Endothelial cell of umbilical vein (primary cell): ENCODE measurements around the gene RASAL3. TPM values are rescaled to one million over a fixed set of nuclear protein-coding genes. Genes with fewer than 3 reads are reported as not detected.

Source experiments
- BruUV-seq: library from RNA; stranded (reverse); fragments of 400-500 nt; replicated peaks from 2 replicates; lab custom pipeline; 2021; lab: Mats Ljungman, UMichigan
- CTCF ChIA-PET: fragments of 300-600, 350-600 bp; sonication (Branson Sonifier 250); formaldehyde crosslinking; loops from one replicate; lab custom pipeline; 2021; ENCODE audit warnings: antibody characterized with exemption, inconsistent platforms; lab: Charles Lee
- POLR2A ChIA-PET: fragments of 300-600, 350-600 bp; sonication (Branson Sonifier 250); formaldehyde crosslinking; loops from one replicate; lab custom pipeline; 2021; ENCODE audit warnings: antibody characterized with exemption, inconsistent platforms; lab: Charles Lee
- DNase-seq: peaks from one replicate; pipeline ENCODE4 v3.0.0-alpha.2; 2011; ENCODE audit warnings: low read depth, low spot score
- FAIRE-seq: peaks from 2 replicates; lab custom pipeline; 2011; peaks lifted over from hg19 to GRCh38; lab: Jason Lieb, UNC
- H2AFZ ChIP-seq: 2 replicates; pipeline ENCODE4 v1.6.0; 2012; ENCODE audit warnings: low read depth, low read length, control low read depth, inconsistent platforms
- H3K27ac ChIP-seq: 2 replicates; pipeline ENCODE4 v1.5.1; 2011; ENCODE audit warnings: low read depth, mild to moderate bottlenecking, control low read depth, low read length, moderate library complexity; ENCODE audit not compliant: insufficient read depth
- H3K27me3 ChIP-seq, 2 experiments: 2 replicates each; pipeline versions ENCODE4 v1.6.0 to v1.6.1; 2011; ENCODE audit warnings: low read length in 2 of 2, mixed read lengths in 1 of 2; ENCODE audit not compliant: control insufficient read depth in 2 of 2, insufficient read depth in 2 of 2
- H3K36me3 ChIP-seq, 2 experiments: 2 replicates in 1 of 2; 3 replicates in 1 of 2; pipeline ENCODE4 v1.5.1; 2011; ENCODE audit warnings: low read length in 2 of 2, mild to moderate bottlenecking in 1 of 2, moderate library complexity in 1 of 2; ENCODE audit not compliant: control insufficient read depth in 2 of 2, insufficient read depth in 2 of 2; ENCODE audit errors: extremely low read depth in 1 of 2
- H3K4me1 ChIP-seq: 3 replicates; pipeline ENCODE4 v1.5.1; 2011; ENCODE audit warnings: mild to moderate bottlenecking, low read length; ENCODE audit not compliant: control insufficient read depth, insufficient read depth; ENCODE audit errors: extremely low read depth
- H3K4me2 ChIP-seq: 2 replicates; pipeline ENCODE4 v1.6.1; 2011; ENCODE audit warnings: low read length, control low read depth, mixed read lengths; ENCODE audit not compliant: insufficient read depth
- H3K4me3 ChIP-seq, 3 experiments: fragments of 200-600 bp in 1 of 3; sonication (generic), shearing (Covaris generic) in 1 of 3; replicated peaks in 1 of 3; 2 replicates each; pipeline ENCODE4 v1.5.1; 2011 to 2016; ENCODE audit warnings: control low read depth in 3 of 3, low read length in 3 of 3, mild to moderate bottlenecking in 2 of 3, inconsistent platforms in 1 of 3, low read depth in 1 of 3, moderate library complexity in 1 of 3; ENCODE audit not compliant: insufficient read depth in 1 of 3
- H3K79me2 ChIP-seq: 2 replicates; pipeline ENCODE4 v1.6.0; 2012; ENCODE audit warnings: low read length, inconsistent platforms; ENCODE audit not compliant: control insufficient read depth, insufficient read depth
- H3K9ac ChIP-seq: replicated peaks from 2 replicates; pipeline ENCODE3; 2011; ENCODE audit warnings: low read length, control low read depth; ENCODE audit not compliant: insufficient read depth; ENCODE audit errors: extremely low read depth
- H3K9me1 ChIP-seq: replicated peaks from 3 replicates; pipeline ENCODE4 v1.6.0; 2011; ENCODE audit warnings: mild to moderate bottlenecking, low read length; ENCODE audit not compliant: control insufficient read depth, insufficient read depth; ENCODE audit errors: extremely low read depth
- H3K9me3 ChIP-seq: replicated peaks from 2 replicates; pipeline ENCODE4 v1.5.1; 2012; ENCODE audit warnings: low read length, inconsistent platforms; ENCODE audit not compliant: control insufficient read depth, insufficient read depth
- H4K20me1 ChIP-seq: replicated peaks from 2 replicates; pipeline ENCODE3; 2011; ENCODE audit warnings: mild to moderate bottlenecking, low read length; ENCODE audit not compliant: control insufficient read depth, insufficient read depth; ENCODE audit errors: extremely low read depth
- EZH2 ChIP-seq: IDR thresholded peaks from 2 replicates; pipeline ENCODE4 v1.6.1; 2012; ENCODE audit warnings: borderline replicate concordance, low read depth, mild to moderate bottlenecking, moderate library complexity, low read length, inconsistent platforms; ENCODE audit not compliant: severe bottlenecking
- GATA2 ChIP-seq: IDR thresholded peaks from 2 replicates; pipeline ENCODE4 v1.7.0; 2011; ENCODE audit warnings: low read depth, mild to moderate bottlenecking, moderate library complexity, mixed read lengths, low read length; ENCODE audit not compliant: insufficient read length, insufficient read depth
- MYC ChIP-seq: IDR thresholded peaks from one replicate; pipeline ENCODE4 v1.6.1; 2011; ENCODE audit warnings: mild to moderate bottlenecking, low read depth, low read length
- POLR2AphosphoS5 ChIP-seq: IDR thresholded peaks from 2 replicates; pipeline ENCODE4 v1.6.1; 2012; ENCODE audit warnings: low read depth, mild to moderate bottlenecking, control low read depth, low read length, moderate library complexity; ENCODE audit not compliant: insufficient read depth
- dilution Hi-C: fragments of 300-500 bp; cut with MboI; formaldehyde crosslinking; loops from one replicate; pipeline ENCODE4 v1.15.0; 2019; ENCODE audit warnings: low sequenced_read_pairs; ENCODE audit not compliant: extremely low pct_ligation_motif_present
- intact Hi-C: fragments of 100-400 bp; cut with micrococcal nuclease; formaldehyde crosslinking; loops from one replicate; pipeline ENCODE4 v1.10.0; 2022
- polyA plus RNA-seq, 4 experiments: library from polyadenylated mRNA; depleted of rRNA in 3 of 4; stranded (reverse) in 3 of 4; unstranded in 1 of 4; fragments of >200 nt; gene quantifications; 2 replicates each; pipeline versions ENCODE4 v1.2.1 to v1.2.3, GENCODE V29; 2011 to 2012; ENCODE audit warnings: missing spikeins in 1 of 4
- total RNA-seq: library from RNA; stranded (reverse); gene quantifications from 2 replicates; pipeline ENCODE4 v1.2.3, GENCODE V29; 2021
- TF ChIP-seq, protein P1 (sequence below), 2 donors: IDR thresholded peaks; 1 replicate in 1 of 2; 2 replicates in 1 of 2; pipeline ENCODE4 v1.5.1; 2011; ENCODE audit warnings: low read length in 2 of 2, mild to moderate bottlenecking in 2 of 2, moderate library complexity in 2 of 2, control low read depth in 1 of 2, inconsistent platforms in 1 of 2, low read depth in 1 of 2; ENCODE audit not compliant: insufficient read depth in 1 of 2; ENCODE audit errors: extremely low read depth in 1 of 2

RASAL3 gene
- total and polyA plus RNA-seq, 2 donors (not counting 3 experiments of a cell fraction or from before 2014, with no cell fraction given) = 4.1 to 5.7 TPM

- no peak overlapping the region for H3K4me2 ChIP-seq
- H3K9me3 ChIP-seq = no peaks in the 10 kb centered on the region
- H4K20me1 ChIP-seq = no peaks in the 10 kb centered on the region
- H3K79me2 ChIP-seq = peaks cover 46% of the 10 kb centered on the region
- CTCF ChIA-PET = interaction anchor here (1.4 to 3.6 kb wide), 2 partner anchors 11 to 126 kb away, joined by 4 to 24 read pairs; partner anchors contain the start of gene AKAP8L
- no peak for FAIRE-seq
- TF ChIP-seq MYC (no peak), EZH2 (no peak), GATA2 (no peak), POLR2AphosphoS5 (no peak)
- TF ChIP-seq, protein P1, sequence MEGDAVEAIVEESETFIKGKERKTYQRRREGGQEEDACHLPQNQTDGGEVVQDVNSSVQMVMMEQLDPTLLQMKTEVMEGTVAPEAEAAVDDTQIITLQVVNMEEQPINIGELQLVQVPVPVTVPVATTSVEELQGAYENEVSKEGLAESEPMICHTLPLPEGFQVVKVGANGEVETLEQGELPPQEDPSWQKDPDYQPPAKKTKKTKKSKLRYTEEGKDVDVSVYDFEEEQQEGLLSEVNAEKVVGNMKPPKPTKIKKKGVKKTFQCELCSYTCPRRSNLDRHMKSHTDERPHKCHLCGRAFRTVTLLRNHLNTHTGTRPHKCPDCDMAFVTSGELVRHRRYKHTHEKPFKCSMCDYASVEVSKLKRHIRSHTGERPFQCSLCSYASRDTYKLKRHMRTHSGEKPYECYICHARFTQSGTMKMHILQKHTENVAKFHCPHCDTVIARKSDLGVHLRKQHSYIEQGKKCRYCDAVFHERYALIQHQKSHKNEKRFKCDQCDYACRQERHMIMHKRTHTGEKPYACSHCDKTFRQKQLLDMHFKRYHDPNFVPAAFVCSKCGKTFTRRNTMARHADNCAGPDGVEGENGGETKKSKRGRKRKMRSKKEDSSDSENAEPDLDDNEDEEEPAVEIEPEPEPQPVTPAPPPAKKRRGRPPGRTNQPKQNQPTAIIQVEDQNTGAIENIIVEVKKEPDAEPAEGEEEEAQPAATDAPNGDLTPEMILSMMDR (IDR thresholded peaks at IDR 0.05; ENCODE audit: extremely low read depth in 1 of 2, insufficient read depth in 1 of 2, low read depth in 1 of 2, low read length in 2 of 2) = no peak
- POLR2A ChIA-PET = no interaction called here
- no peak overlapping the region for H3K27ac ChIP-seq
- intact Hi-C loops = no loop called here
- peaks cover 5 to 36% of the 10 kb centered on the region in 2 experiments for H3K36me3 ChIP-seq
- BruUV-seq = no TSS peak
- DNase-seq = no peak
- H3K9ac ChIP-seq = no peak overlapping the region
- peaks cover 12% of the 10 kb centered on the region for H3K4me1 ChIP-seq
- H3K27me3 ChIP-seq = no peaks in the 10 kb centered on the region
- dilution Hi-C loops = no loop called here
- H2AFZ ChIP-seq = no peak overlapping the region
- H3K4me3 ChIP-seq = no peak overlapping the region
- no peaks in the 10 kb centered on the region for H3K9me1 ChIP-seq
Observed at GRCh38 chr19:15429825-15430467, 34.4 kb downstream of the RASAL3 start.
